NOMO-1 treated with dmso at 0.1 percent for 144 hours (cell line): Measurements from ENCODE around the gene CXCL14.
"Not testable (repeated sequence)": the region's sequence is repeated elsewhere in the genome, so short reads cannot be mapped to it uniquely, and the experiment has no call there.

ENCODE experiments used
- DNase-seq: peaks from one replicate; lab custom pipeline; 2025; ENCODE audit not compliant: unreplicated experiment; lab: John Stamatoyannopoulos, UW

CXCL14 gene

DNA sequence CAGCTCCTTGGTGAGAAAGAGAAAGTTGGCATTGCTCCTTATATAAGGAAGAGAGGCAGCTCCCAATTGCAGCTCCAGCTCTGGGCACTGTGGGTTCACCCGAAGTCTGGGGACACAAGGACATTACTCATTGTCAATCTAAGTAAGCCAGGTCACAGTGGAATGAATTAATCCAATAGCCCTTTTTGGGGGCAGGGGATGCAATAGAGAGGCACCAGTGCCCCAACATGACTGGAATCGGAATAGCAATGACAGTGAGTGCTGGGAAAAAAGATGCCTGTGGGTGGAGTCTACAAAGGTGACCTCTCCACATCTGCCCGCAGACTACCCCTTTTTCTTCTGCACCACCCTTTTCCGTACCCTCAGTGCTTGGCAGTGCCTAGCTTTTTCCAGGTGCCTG, 31.9 kb downstream of the CXCL14 start:
- no peak for DNase-seq

DNA sequence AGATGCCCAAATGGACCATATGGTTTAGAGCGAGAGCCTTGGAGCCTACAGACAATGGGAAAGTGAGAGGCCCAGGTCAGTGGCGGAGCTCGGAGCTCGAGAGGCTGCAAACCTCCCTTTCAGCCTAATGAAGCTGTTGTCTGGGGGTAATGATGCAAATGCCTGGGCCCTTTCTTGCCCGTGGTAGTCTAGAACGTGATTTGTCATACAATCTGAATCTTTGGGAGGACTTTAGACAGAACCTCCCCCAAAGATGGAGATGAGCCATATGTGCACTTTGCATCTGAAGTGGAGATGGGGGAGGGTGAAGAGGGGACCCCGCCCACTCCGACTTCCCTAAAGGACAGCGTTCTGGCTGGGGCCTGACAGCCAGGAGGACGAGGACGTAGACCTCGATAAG, 32.7 kb downstream of the CXCL14 start:
- no peak for DNase-seq

DNA sequence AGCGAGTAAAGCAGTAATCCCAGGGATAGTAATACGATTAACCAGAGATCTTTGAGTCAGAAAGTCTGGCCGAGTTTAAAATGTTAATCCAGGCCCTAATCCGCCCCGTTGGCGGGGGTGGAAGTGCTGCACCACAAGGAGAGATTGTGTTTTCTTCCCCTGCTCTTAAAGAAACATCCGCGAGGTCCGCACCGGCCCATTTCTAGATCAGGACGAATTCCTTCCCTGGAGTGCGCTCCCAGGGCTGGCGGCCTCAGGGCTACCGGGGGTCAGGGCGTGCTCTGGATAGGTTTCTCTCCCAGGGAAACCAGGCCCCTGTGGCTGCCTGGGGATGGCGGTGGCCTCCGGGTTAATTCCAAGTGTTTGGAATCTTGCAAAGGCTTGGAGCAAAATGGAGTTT, 33.7 kb downstream of the CXCL14 start:
- no peak for DNase-seq

DNA sequence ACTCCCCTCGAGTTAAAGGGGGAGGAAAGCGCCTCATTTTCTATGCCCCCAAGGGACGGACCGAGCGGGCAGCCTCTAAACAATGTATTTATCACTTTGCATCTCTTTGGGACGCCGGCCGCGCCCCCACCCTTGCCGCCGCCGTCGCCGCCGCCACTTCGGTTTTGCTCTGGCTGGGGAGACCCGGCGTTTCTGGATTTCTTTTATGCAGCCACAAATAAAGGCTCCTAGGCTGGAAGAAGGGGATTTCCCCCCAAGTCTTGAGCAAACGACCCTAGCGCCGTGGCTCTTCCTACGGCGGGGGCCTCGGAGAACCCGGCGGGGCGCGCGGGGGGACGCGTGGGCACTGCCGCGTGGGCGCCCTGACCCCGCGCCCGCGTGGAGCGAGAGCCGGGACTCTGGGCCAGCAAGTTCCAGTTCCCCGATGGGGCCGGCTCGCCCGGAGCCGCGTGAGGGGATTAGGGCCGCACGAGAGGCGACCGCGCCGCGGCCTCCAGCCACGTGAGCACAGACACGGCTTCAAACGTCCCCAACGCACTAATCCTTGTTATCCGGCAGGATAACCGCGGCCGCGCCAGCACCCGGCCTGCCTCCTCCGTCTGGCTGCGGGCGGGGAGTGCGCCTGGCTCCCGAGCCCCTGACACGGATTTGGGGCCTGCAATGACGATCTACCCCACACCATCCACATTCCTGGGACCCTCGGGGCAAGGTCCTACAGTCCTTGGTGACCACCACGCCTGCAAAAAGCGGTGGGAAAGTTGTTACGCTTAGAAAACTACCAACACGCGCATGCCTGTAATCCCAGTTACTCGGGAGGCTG, 35.1 kb downstream of the CXCL14 start:
- no peak for DNase-seq

DNA sequence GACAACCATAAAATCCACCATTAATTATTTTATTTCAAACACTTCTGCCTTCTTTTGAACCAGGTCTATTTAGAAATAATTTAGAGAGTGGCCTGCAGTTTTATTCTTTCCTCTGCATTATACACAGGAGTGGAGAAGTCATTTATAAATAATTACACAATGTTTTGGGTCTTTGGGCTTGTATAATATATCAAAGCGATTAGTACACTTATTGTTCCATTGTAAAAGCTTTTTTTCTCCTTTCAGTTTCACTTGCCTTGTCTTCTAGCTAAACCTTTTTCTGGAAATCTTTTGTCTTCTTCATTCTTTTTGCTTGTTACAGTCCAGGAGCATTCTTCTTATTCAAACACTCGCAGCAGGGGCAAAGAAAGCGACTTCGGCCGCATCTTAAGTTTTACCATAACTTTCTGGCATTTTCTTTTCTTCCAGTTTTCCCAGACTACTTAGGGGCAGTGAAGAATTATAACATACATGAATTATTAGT, 35.7 kb downstream of the CXCL14 start:
- no peak for DNase-seq

DNA sequence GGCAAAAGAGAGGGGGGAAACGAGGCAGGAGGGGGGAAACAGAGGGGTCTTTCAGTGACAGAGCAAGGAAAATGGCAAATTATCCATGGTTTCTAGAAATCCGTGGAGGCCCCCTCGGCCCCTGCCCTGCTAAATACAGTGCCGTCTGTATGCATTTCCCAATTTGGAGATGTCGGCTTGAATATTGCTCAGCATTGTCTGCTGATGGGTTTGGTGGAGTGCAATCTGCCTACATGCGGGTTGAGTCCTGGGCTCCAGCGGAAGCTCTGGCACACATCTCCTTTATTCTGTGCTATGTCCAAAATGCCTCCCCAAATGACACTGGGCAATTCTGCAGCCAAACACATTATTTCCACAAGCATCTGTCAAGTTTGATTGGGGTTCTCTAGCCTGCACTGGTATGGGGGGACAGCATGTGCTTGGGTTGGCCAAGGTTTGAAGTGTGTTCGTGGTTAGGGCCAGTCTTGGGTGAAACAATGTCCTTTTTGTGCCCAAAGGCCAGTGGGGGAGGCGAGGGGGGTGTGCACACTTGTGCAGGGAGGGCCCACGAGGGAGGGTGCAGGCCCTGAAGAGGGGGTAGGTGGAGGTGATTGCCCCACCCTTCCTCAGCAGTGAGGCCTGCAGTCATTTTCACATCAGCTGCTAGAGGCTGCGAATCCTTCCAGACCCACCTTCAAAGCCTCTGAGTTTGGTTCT, 36.8 kb downstream of the CXCL14 start:
- no peak for DNase-seq

DNA sequence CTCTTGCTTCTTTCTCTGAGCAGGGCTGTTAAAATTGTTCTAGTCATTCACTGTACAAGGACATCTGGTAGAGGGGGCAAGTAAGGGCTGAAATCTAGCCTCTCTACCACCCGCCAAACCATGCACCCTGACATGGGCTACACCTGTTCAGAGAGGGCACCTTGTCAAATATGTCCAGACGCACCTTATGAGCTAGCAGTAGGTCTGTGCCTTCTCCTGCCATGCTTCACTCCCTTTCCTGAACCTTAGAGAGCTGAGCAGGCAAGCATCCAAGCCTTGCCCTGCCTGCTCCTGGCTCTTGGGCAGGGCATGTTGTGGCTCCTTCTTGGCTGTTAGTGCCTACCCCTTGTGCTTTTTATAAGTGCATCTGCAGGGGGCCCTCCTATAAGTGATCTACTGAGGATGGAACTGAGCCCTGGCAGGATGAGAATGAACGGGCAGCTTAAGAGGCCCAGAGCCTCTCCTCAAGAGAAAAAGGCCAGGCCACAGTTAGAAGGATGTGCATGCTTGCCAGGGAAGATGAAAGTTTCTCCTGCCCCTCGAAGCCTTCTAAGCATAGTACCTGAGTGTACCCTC, 39.3 kb downstream of the CXCL14 start:
- DNase-seq = no peak

DNA sequence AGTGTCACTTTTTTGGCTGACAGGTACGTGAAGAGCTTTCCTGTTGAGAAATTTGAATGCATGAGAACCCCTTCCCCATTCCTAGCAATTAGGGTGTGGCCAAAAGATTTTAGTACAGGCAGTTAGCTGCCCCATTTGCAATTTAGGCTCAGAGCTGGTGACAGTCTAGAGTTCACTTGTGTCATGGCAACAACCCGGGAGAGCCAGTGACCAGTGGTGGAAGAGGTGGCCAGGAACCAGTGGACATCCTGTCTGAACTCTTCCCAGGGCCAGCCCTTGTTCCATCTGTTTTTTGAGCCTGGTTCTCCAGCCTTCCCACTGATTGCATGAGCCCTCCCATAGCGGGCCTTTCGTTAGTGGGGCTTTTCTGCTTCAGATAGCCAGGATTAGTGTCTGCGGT, 40.5 kb downstream of the CXCL14 start:
- no peak for DNase-seq

DNA sequence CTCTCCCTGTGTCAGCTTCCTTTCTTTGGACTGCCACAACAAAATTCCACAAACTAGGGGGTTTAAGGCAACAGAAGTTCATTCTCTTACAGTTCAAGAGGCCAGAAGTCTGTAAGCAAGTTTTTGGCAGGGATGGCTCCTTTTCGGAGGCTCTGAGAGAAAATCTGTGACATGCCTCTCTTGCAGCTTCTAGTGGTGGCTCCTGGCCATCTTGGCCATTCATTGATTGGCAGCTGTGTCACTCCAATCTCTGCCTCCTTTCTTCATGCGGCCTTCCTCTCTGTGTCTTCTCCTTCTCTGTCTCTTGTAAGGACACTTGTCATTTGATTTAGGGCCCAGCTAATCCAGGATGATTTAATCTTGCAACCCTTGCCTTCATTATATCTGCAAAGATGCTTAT, 41.0 kb downstream of the CXCL14 start:
- no peak for DNase-seq

DNA sequence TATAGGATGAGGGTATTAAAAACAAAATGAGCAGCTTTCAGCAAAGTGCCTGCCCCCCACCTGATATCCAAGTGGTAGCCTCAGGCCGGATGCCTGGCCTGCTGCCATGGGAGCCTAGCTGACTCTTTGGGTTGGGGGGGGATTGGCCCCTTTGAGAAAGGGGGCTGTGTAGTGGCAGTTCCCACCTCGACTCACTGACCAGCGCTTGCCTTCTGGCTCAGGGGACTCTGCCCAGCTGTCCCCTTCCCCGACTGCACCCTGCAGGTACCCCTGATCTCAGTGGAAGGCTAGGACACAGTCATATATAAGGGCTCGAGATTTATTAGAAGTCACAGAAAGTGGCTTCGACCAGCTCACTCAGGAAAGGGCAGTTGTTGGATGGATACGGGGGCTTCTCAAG, 41.5 kb downstream of the CXCL14 start:
- DNase-seq = no peak

DNA sequence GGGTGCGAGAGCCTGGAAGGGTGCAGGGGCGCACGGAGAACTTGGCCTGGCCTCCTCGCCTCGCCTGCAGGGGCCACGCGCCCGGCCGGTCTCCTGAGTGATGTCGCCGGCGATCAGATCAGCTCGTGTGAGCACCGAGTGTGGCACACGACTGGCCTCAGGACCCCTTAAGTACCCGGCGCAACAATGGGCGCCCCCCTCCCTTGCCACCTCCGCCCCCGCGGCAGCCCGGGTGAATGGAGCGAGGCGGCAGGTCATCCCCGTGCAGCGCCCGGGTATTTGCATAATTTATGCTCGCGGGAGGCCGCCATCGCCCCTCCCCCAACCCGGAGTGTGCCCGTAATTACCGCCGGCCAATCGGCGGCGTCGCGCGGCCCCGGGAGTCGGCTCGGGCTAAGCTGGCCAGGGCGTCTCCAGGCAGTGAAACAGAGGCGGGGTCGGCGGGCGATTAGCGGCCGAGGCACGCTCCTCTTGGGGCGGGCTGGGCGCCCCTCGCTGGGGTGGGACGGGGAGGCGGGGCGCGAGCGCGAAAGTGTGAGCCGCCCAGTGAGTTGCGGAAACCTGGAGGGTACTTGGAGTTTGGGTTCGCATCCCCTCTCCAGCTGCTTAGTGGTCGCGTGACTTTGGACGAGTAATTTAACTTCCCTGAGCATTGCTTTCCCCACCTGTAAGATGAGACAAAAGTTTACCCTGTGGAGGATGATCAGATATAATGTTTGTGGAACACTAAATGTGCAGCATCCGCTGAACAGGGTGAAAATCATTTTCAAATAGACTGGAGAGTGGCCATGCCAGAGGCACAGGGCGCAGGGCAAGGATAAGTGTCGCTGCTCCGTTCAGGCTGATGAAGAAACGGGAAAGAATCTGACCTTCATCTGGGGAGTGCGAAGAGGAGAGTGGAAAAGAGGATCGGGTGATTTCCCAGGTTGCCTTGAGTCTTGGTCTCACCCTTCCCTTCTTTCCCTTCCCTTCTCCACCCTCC, 42.7 kb downstream of the CXCL14 start, which contains the start of gene NEUROG1:
TSS of gene NEUROG1 (minus strand) at position 145 of the 982 bp plus-strand sequence. CDS start 274 bp downstream, outside the sequence.
- DNase-seq = no peak

DNA sequence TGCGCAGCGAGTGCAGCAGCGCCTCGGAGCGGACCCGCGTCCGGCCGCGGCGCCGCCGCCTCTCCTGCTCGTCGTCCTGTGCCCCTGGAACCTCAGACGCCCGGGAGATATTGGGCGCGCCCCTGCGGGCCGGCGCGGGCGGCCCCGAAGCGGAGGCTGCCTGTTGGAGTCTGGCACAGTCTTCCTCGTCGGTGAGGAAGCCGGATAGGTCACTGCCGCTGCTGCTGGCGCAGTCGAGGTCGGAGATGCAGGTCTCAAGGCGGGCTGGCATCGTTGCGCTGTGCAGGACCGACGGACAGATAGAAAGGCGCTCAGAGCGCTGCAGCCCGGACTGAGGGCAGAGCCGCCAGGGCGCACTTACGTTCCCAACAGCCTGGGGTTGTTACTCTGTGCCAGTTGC, 43.4 kb downstream of the CXCL14 start:
- DNase-seq = no peak

DNA sequence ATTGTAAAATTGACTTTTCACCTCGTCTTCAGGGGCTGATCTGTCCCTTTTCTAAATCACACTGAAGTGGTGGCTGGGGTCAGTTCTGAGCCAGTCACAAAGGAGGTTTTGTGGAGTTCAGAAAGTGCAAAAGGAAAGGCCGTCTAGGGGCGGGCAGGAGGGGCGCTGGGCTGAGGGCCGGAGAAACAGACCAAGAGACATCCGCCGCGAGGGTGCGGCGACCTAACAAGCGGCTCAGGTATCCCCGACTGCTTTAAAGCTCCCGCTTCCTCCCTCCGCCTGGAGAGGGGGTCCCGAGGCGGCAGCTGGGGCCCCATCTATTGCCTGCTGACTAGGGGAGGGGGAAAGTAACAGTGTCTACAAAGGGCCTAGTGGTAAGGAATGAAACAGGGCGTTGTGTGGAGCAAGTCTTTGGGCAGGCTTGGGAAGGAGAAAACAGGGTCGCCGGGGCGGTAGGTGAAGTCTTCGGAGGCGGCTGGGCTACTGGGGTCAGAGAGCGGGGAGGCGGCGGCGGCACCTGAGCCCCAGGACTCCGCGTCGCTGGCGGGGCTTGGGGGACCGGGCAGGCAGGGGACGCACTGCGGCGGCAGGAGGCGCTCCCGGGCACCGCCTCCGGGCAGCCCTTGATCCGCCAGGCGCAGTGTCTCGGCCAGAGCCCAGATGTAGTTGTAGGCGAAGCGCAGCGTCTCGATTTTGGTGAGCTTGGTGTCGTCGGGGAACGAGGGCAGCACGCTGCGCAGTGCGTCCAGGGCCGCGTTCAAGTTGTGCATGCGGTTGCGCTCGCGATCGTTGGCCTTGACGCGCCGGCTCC, 44.0 kb downstream of the CXCL14 start:
- DNase-seq = no peak

DNA sequence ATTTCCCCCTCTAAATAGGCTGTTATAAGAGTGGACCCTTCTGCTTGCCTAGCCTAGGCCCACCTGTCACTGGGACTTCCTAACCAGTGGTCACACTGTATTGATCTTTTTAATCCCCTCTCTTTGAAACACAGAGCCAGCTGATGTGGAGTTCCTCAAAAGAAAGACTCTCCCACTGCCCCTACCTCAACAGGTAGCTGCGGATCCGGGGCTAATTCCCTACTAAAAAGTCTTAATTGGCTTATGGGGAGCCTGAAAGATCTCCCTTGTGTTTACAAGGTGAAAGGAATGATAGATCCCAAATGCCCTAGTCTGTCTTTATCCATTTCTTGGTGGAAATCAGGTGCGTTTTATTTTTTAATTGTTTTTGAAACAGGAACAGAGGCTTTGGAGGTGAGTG, 45.0 kb downstream of the CXCL14 start:
- no peak for DNase-seq

DNA sequence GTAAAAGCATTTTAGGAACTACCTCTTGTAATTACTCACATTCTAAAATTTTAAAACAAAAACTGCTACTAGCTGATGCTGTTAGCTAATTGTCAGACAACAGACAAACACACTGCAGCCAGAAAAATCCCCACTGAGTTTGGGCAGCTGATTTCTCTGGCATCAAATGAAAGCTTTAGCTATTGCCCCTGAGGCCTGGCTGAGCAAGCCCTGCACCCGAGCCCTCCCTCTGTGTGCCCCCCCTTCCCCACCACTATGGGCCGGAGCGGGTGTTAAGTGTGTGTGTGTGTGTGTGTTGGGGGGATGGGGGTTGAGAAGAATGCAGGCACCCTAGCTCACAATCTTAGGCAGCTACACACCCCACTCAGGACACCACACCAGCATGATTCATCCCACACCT, 45.5 kb downstream of the CXCL14 start:
- DNase-seq = no peak

DNA sequence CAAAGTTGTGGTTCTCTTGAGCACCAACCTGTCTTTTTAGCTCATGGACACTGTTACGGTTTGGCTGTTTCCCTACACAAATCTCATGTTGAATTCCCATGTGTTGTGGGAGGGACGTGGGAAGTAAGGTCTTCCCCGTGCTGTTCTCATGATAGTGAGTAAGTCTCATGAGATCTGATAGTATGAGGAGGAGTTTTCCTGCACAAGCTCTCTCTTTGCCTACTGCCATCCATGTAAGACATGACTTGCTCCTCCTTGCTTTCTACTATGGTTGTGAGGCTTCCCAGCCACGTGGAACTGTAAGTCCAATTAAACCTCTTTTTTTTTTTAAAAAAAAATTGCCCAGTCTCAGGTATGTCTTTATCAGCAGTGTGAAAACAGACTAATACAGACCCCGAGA, 49.2 kb downstream of the CXCL14 start:
- DNase-seq = not testable (repeated sequence)

DNA sequence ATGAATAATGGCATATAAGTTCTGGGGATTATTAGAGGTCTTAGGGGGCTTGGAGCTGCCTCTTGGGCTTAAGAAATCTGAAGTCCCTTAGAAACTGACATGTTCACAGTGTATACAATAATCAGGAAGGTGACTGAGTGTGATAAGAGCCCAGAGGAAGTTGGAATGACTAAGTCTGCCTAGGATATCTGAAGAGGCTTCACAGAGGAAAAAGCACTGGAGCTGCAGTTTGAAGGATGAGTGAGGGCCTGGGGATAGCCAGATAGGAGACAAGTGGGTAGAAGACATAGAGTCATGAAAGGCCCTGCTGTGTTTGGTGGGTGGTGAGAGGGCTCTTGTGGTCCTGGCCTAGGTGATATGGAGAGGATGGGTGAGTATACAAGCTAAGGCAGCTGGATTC, 51.9 kb downstream of the CXCL14 start:
- no peak for DNase-seq

DNA sequence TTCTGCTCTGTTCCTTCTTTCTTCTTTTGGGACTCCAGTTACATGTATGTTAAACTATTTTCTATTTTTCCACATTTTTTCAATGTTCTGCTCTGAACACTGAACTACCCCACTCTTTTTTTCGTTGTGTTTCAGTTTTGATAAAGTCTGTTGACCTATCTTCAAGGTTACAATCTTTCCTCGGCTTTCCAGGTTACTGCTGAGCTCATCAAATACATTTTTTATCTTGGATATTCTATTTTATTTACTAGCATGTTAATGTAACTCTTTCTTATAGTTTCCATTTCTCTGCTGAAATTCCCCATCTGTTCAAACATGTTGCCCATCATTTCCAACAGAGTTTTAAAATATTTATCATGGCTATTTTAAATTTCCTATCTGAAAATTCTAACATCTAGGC, 56.8 kb downstream of the CXCL14 start:
- DNase-seq = no peak
